GM23248 (cell line): Measurements from ENCODE around the gene HSPH1. TPM values are rescaled to one million over a fixed set of nuclear protein-coding genes. Genes with fewer than 3 reads are reported as not detected.

Source experiments
- DNase-seq: peaks from one replicate; pipeline ENCODE4 v3.0.0-alpha.2; 2015
- H2AFZ ChIP-seq: fragments of 200-600 bp; sonication (generic); 2 replicates; pipeline ENCODE4 v1.6.1; 2016; ENCODE audit warnings: antibody characterized with exemption
- H3F3A ChIP-seq: fragments of 200-600 bp; sonication (generic); 2 replicates; pipeline ENCODE4 v1.6.1; 2016; ENCODE audit warnings: mild to moderate bottlenecking, antibody characterized with exemption, mixed run types; ENCODE audit not compliant: insufficient read depth
- H3K27ac ChIP-seq: fragments of 200-600 bp; sonication (generic); 2 replicates; pipeline ENCODE4 v1.5.1; 2016; ENCODE audit warnings: mild to moderate bottlenecking
- H3K27me3 ChIP-seq: fragments of 200-600 bp; sonication (generic); replicated peaks from 2 replicates; pipeline ENCODE4 v1.6.1; 2016; ENCODE audit warnings: mild to moderate bottlenecking; ENCODE audit not compliant: insufficient read depth
- H3K36me3 ChIP-seq: fragments of 200-600 bp; sonication (generic); 2 replicates; pipeline ENCODE4 v1.6.1; 2016; ENCODE audit warnings: low read depth, mild to moderate bottlenecking
- H3K4me1 ChIP-seq: fragments of 200-600 bp; sonication (generic); 2 replicates; pipeline ENCODE4 v1.6.1; 2016; ENCODE audit warnings: mild to moderate bottlenecking; ENCODE audit not compliant: insufficient read depth
- H3K4me2 ChIP-seq: fragments of 200-600 bp; sonication (generic); one replicate; pipeline ENCODE4 v1.6.1; 2016; ENCODE audit warnings: mild to moderate bottlenecking; ENCODE audit not compliant: unreplicated experiment
- H3K4me3 ChIP-seq: fragments of 200-600 bp; sonication (generic); 2 replicates; pipeline ENCODE4 v1.5.1; 2016; ENCODE audit warnings: mild to moderate bottlenecking
- H3K79me2 ChIP-seq: fragments of 200-600 bp; sonication (generic); 2 replicates; pipeline ENCODE4 v1.6.1; 2016; ENCODE audit warnings: mild to moderate bottlenecking; ENCODE audit not compliant: insufficient read depth
- H3K9ac ChIP-seq: fragments of 200-600 bp; sonication (generic); 2 replicates; pipeline ENCODE4 v1.6.1; 2016; ENCODE audit warnings: mild to moderate bottlenecking
- H3K9me2 ChIP-seq: fragments of 200-600 bp; sonication (generic); 2 replicates; pipeline ENCODE4 v1.6.1; 2016; ENCODE audit warnings: mixed run types, mild to moderate bottlenecking, moderate library complexity; ENCODE audit not compliant: insufficient read depth
- H3K9me3 ChIP-seq: fragments of 200-600 bp; sonication (generic); one replicate; pipeline ENCODE4 v1.6.1; 2017; ENCODE audit warnings: low read depth
- H4K20me1 ChIP-seq: fragments of 200-600 bp; sonication (generic); 2 replicates; pipeline ENCODE4 v1.6.0; 2016; ENCODE audit not compliant: insufficient read depth
- EZH2 ChIP-seq: fragments of 200-600 bp; sonication (generic); IDR thresholded peaks from 2 replicates; pipeline ENCODE4 v1.6.1; 2018; ENCODE audit warnings: antibody characterized with exemption, mild to moderate bottlenecking; ENCODE audit not compliant: insufficient read depth, poor library complexity, severe bottlenecking
- EZH2phosphoT487 ChIP-seq: fragments of 200-600 bp; sonication (generic); IDR thresholded peaks from 2 replicates; pipeline ENCODE4 v1.6.1; 2018; ENCODE audit warnings: antibody characterized with exemption, moderate library complexity, mild to moderate bottlenecking, low read depth; ENCODE audit not compliant: insufficient read depth
- WGBS, 2 experiments: methylation state at CpG; one replicate each; pipeline ENCODE4 v1.1.6; 2015 to 2017; ENCODE audit warnings: low lambda C conversion rate in 2 of 2, low coverage in 1 of 2; ENCODE audit errors: missing lambda C conversion rate in 2 of 2; 5-methylcytosine and 5-hydroxymethylcytosine counted together
- in situ Hi-C: fragments of 300-500 bp; cut with MboI; formaldehyde crosslinking; loops from 2 replicates; pipeline ENCODE4 v1.15.0; 2020
- polyA plus RNA-seq: library from polyadenylated mRNA; unstranded; fragments of >200 nt; fragmentation: Nextera tagmentation; extraction: Ambion mirVana; gene quantifications from 2 replicates; pipeline ENCODE4 v1.2.1, GENCODE V29; 2016
- total RNA-seq: library from RNA; depleted of rRNA; stranded (reverse); fragments of >200 nt; shearing (Covaris generic); gene quantifications from 2 replicates; pipeline ENCODE4 v1.2.3, GENCODE V29; 2014

The HSPH1 gene
- total and polyA plus RNA-seq, 2 experiments from 2014 or later = 35.9 to 46.8 TPM

DNA sequence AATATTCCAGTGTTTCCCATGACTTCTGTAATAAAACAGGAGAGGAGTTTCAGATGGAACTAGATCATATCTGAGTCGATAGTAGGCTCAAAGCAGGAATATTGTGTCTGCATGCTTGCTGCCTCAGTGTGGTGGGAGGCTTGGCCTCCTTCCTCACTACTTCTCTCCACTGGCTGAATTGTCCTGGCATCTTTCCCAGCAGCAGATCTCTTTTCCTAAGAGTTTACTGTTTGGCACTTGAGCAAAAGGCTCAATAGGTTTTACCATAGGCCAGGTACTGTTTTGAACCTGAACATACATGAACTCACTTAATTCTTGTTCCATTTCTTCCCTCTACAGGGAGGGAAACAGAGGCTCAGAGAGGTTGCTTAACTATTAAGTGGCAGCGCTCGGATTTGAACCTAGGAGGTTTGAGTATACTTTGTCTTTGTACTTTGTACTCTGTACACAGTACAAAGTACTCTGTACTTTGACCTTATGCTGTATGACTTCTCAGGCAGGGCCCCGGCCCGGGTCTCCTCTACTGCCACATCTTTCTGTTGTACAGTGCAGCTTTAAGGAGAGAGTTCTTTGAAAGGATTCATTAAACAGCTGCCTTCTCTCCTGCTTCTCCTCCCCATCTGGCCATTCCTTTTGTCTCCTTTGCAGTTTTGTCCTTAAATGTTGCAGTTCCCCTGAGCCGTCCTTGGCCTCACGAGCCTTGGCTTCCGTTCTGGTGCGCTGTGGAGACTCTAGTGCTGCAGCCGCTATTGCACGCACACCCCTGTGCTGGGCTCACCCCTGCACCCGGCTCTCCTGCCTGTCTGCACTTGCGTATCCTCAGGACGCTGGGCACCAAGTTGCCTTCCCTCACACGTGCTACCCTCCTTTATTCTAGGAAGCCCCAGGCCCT is 46.2 kb upstream of the HSPH1 start:
- Histone ChIP-seq H4K20me1 (no peaks in the 10 kb centered on the region), H3K9me3 (no peaks in the 10 kb centered on the region), H3K4me1 (peaks cover 42% of the 10 kb centered on the region), H3K4me2 (peak overlapping the region; percentile 17), H3K9ac (no peak overlapping the region), H3K27me3 (no peaks in the 10 kb centered on the region), H2AFZ (no peak overlapping the region), H3K9me2 (no peaks in the 10 kb centered on the region), H3K4me3 (no peak overlapping the region), H3K36me3 (no peaks in the 10 kb centered on the region), H3K27ac (peak overlapping the region; percentile 10; the same call in 1 of the 2 replicates), H3F3A (0 out of 2 replicates have a peak, but pooled peaks cover 20% of the 10 kb centered on the region), H3K79me2 (peaks cover 42% of the 10 kb centered on the region)
- TF ChIP-seq EZH2phosphoT487 (no peak), EZH2 (no peak)
- 53 to 57% methylated on average over 14 to 15 of the region's 15 CpGs for WGBS, 2 experiments
- in situ Hi-C loops = no loop called here
- DNase-seq = peak; percentile 73

DNA sequence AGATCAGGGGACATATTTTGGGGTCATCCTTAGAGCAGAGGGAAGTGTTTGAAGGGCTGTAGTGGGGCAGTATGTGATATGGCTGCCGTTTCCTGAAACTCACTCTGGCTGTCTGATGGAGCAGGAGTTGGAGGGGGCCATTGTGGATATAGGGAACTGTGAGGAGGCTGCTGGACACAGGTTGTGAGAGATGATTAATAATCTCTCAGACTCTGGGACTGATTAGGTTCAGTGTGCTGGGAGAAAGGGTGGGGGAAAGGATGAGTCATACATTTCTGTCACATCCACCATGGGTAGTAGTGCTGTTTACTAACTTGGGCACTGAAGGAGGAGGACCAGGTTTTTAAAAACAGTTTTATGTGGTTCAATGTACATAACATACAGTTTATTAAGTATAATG is 42.9 kb upstream of the HSPH1 start:
- Histone ChIP-seq H3F3A (peaks cover 31% of the 10 kb centered on the region), H4K20me1 (no peaks in the 10 kb centered on the region), H2AFZ (no peak overlapping the region), H3K4me1 (peaks cover 57% of the 10 kb centered on the region), H3K4me2 (peak overlapping the region; percentile 13), H3K4me3 (no peak overlapping the region), H3K36me3 (no peaks in the 10 kb centered on the region), H3K79me2 (peaks cover 32% of the 10 kb centered on the region), H3K9me3 (no peaks in the 10 kb centered on the region), H3K9ac (no peak overlapping the region), H3K27ac (no peak overlapping the region), H3K9me2 (no peaks in the 10 kb centered on the region), H3K27me3 (no peaks in the 10 kb centered on the region)
- TF ChIP-seq EZH2phosphoT487 (no peak), EZH2 (no peak)
- WGBS, 2 experiments = 13 to 25% methylated on average over 1 of the region's 1 CpG
- in situ Hi-C loops = no loop called here
- peak; percentile 83 for DNase-seq

DNA sequence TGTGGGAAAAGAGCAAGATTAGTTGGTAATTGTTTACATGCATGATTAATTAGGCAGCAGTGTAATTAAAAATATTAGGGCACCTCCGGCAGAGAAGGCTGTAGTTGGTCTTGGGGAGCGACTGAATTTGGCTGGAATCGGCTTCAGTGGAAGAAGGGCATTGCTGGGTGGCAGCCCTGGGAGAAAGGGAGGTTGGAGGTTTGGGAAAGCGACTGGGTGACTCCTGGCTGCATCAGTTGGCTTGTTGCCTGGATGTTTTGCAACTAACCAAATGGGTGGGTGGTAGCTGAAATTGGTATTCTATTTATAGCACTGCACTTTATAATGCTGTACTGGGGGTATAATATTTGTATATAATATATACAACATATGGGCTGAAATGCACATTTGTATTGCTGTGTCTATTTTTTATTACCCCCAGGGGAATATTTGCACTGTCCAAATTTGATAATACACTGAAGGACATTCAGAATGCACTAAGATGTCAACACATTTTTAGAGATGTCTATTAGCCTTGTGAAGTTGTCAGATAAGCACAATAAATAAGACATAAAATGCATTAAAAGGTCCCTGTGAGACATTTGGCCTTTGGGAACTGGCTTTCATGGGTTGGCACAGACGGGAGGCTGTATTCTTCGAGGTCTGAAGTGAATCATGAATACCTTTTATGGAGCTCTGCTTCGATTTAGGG is 39.8 kb upstream of the HSPH1 start:
- Histone ChIP-seq H3K9me2 (no peaks in the 10 kb centered on the region), H4K20me1 (no peaks in the 10 kb centered on the region), H3K4me2 (peak overlapping the region; percentile 92), H3K27me3 (no peaks in the 10 kb centered on the region), H3K4me3 (peak overlapping the region; percentile 86), H2AFZ (peak overlapping the region; percentile 81), H3F3A (peaks cover 24% of the 10 kb centered on the region), H3K4me1 (peaks cover 41% of the 10 kb centered on the region), H3K36me3 (no peaks in the 10 kb centered on the region), H3K27ac (peak overlapping the region; percentile 73), H3K9ac (peak overlapping the region; percentile 90), H3K9me3 (no peaks in the 10 kb centered on the region), H3K79me2 (peaks cover 31% of the 10 kb centered on the region)
- in situ Hi-C loops = no loop called here
- TF ChIP-seq EZH2phosphoT487 (no peak), EZH2 (no peak)
- WGBS, 2 experiments = 10 to 11% methylated on average over 7 of the region's 7 CpGs
- DNase-seq = peak; percentile 88

DNA sequence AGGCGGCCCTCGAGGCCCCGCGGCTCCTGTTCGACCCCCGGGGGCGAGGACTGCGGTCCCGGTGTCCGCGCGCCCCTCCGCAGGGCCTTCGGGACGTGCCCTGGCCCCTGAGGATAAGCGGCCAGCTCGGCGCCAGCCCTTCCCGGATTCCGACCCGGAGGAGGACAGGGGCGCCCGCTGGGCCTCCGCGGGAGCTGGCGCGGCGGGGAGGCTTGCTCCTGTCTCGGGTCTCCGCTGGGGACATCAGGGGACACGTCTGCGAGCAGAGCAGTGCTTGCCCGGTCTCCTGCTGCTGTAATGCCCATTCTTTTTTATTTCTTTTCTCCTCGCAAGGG is 38.9 kb upstream of the HSPH1 start:
- no peaks in the 10 kb centered on the region for H3K9me2 ChIP-seq
- no peaks in the 10 kb centered on the region for H3K9me3 ChIP-seq
- H2AFZ ChIP-seq = peak overlapping the region; percentile 81
- WGBS, 2 experiments = 1% methylated on average over 27 to 33 of the region's 34 CpGs
- peak overlapping the region; percentile 90 for H3K9ac ChIP-seq
- peaks cover 24% of the 10 kb centered on the region for H3F3A ChIP-seq
- no peaks in the 10 kb centered on the region for H4K20me1 ChIP-seq
- DNase-seq = no peak
- peak overlapping the region; percentile 86 for H3K4me3 ChIP-seq
- no peaks in the 10 kb centered on the region for H3K36me3 ChIP-seq
- H3K27me3 ChIP-seq = no peaks in the 10 kb centered on the region
- H3K4me2 ChIP-seq = peak overlapping the region; percentile 92
- in situ Hi-C loops = no loop called here
- H3K27ac ChIP-seq = peak overlapping the region; percentile 73
- H3K4me1 ChIP-seq = peaks cover 44% of the 10 kb centered on the region
- peaks cover 28% of the 10 kb centered on the region for H3K79me2 ChIP-seq
- TF ChIP-seq EZH2 = no peak
- no peak for TF ChIP-seq EZH2phosphoT487
